PC-9 (cell line): Measurements from ENCODE around the gene RPS3. TPM values are rescaled to one million over a fixed set of nuclear protein-coding genes. Genes with fewer than 3 reads are reported as not detected.
A peak's percentile ranks its signal among the peaks of the same experiment; 100 is the strongest.

Experiments
- BruUV-seq: library from RNA; stranded (reverse); fragments of 400-500 nt; replicated peaks from 2 replicates; lab custom pipeline; 2021; lab: Mats Ljungman, UMichigan
- CTCF ChIA-PET: fragments of 300-600 bp; sonication (Branson Sonifier 250); formaldehyde crosslinking; loops from one replicate; lab custom pipeline; 2022; ENCODE audit warnings: antibody characterized with exemption; lab: Charles Lee
- POLR2A ChIA-PET: fragments of 300-600 bp; sonication (Branson Sonifier 250); formaldehyde crosslinking; loops from one replicate; lab custom pipeline; 2022; ENCODE audit warnings: antibody characterized with exemption; ENCODE audit not compliant: unreplicated experiment; lab: Charles Lee
- DNase-seq, 2 experiments: peaks; one replicate each; pipeline versions ENCODE4 v3.0.0 to v3.0.0-alpha.2; 2015 to 2022; ENCODE audit warnings: mixed read lengths in 1 of 2
- H2AFZ ChIP-seq: fragments of 200-600 bp; sonication (generic); 2 replicates; pipeline ENCODE4 v1.8.1; 2017; ENCODE audit warnings: antibody characterized with exemption
- H3F3A ChIP-seq: fragments of 200-600 bp; sonication (generic); 2 replicates; pipeline ENCODE4 v1.8.1; 2017; ENCODE audit warnings: antibody characterized with exemption, mild to moderate bottlenecking, low read depth; ENCODE audit not compliant: insufficient read depth
- H3K27ac ChIP-seq: fragments of 200-600 bp; sonication (generic); 2 replicates; pipeline ENCODE4 v1.6.1; 2016; ENCODE audit warnings: mixed run types
- H3K27me3 ChIP-seq: fragments of 200-600 bp; sonication (generic); 2 replicates; pipeline ENCODE4 v1.6.1; 2016; ENCODE audit warnings: low read depth, mixed run types; ENCODE audit not compliant: insufficient read depth
- H3K36me3 ChIP-seq: fragments of 200-600 bp; sonication (generic); 2 replicates; pipeline ENCODE4 v1.6.1; 2016; ENCODE audit warnings: low read depth, mixed run types
- H3K4me1 ChIP-seq: fragments of 200-600 bp; sonication (generic); replicated peaks from 2 replicates; pipeline ENCODE4 v1.6.1; 2016; ENCODE audit warnings: mixed run types; ENCODE audit not compliant: insufficient read depth
- H3K4me2 ChIP-seq: fragments of 200-600 bp; sonication (generic); 2 replicates; pipeline ENCODE4 v1.6.1; 2017; ENCODE audit warnings: mixed run types
- H3K4me3 ChIP-seq: fragments of 200-600 bp; sonication (generic); 2 replicates; pipeline ENCODE4 v1.6.1; 2016; ENCODE audit warnings: mixed run types
- H3K79me2 ChIP-seq: fragments of 200-600 bp; sonication (generic); 2 replicates; pipeline ENCODE4 v1.6.1; 2017; ENCODE audit warnings: low read depth, mixed run types
- H3K9me2 ChIP-seq: fragments of 200-600 bp; sonication (generic); 2 replicates; pipeline ENCODE4 v1.8.1; 2017; ENCODE audit warnings: mild to moderate bottlenecking; ENCODE audit not compliant: insufficient read depth
- H3K9me3 ChIP-seq: fragments of 200-600 bp; sonication (generic); 2 replicates; pipeline ENCODE4 v1.8.1; 2016; ENCODE audit warnings: low read depth; ENCODE audit not compliant: insufficient read depth
- H4K20me1 ChIP-seq: fragments of 200-600 bp; sonication (generic); 2 replicates; pipeline ENCODE4 v1.8.1; 2017; ENCODE audit not compliant: insufficient read depth
- EZH2 ChIP-seq: fragments of 200-600 bp; sonication (generic); IDR thresholded peaks from 2 replicates; pipeline ENCODE4 v1.8.0; 2017; ENCODE audit warnings: antibody characterized with exemption, low read depth
- intact Hi-C: fragments of 100-400 bp; cut with micrococcal nuclease; formaldehyde crosslinking; loops from one replicate; pipeline ENCODE4 v1.10.0; 2022; ENCODE audit not compliant: unreplicated experiment
- total RNA-seq: library from RNA; stranded (reverse); gene quantifications from 2 replicates; pipeline ENCODE4 v1.2.3, GENCODE V29; 2021
- TF ChIP-seq, protein P1 (sequence below): fragments of 200-600 bp; sonication (generic); conservative IDR thresholded peaks from 2 replicates; pipeline ENCODE4 v1.6.1; 2017; ENCODE audit warnings: mixed run types, antibody characterized with exemption, mild to moderate bottlenecking, moderate library complexity

The RPS3 gene
- total RNA-seq, 1 experiment from 2014 or later = 4,011 TPM

- no peak overlapping the region for H2AFZ ChIP-seq
- peaks cover 28% of the 10 kb centered on the region for H3K4me1 ChIP-seq
- DNase-seq = peak in 1 of 2 experiments; percentile 26
- CTCF ChIA-PET = no interaction called here
- H3K27me3 ChIP-seq = no peaks in the 10 kb centered on the region
- intact Hi-C loops = no loop called here
- no peak for TF ChIP-seq EZH2
- TF ChIP-seq, protein P1, sequence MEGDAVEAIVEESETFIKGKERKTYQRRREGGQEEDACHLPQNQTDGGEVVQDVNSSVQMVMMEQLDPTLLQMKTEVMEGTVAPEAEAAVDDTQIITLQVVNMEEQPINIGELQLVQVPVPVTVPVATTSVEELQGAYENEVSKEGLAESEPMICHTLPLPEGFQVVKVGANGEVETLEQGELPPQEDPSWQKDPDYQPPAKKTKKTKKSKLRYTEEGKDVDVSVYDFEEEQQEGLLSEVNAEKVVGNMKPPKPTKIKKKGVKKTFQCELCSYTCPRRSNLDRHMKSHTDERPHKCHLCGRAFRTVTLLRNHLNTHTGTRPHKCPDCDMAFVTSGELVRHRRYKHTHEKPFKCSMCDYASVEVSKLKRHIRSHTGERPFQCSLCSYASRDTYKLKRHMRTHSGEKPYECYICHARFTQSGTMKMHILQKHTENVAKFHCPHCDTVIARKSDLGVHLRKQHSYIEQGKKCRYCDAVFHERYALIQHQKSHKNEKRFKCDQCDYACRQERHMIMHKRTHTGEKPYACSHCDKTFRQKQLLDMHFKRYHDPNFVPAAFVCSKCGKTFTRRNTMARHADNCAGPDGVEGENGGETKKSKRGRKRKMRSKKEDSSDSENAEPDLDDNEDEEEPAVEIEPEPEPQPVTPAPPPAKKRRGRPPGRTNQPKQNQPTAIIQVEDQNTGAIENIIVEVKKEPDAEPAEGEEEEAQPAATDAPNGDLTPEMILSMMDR = no peak
- peaks cover 79% of the 10 kb centered on the region for H3K79me2 ChIP-seq
- peak overlapping the region; percentile 95; the same call in 1 of the 2 replicates for H3K4me3 ChIP-seq
- peak overlapping the region; percentile 95 for H3K27ac ChIP-seq
- H3K9me2 ChIP-seq = no peaks in the 10 kb centered on the region
- peaks cover 77% of the 10 kb centered on the region for H3F3A ChIP-seq
- BruUV-seq = no TSS peak
- peaks cover 71% of the 10 kb centered on the region for H4K20me1 ChIP-seq
- H3K4me2 ChIP-seq = peak overlapping the region; percentile 92
- H3K36me3 ChIP-seq = peaks cover 71% of the 10 kb centered on the region
- POLR2A ChIA-PET = interaction anchor here (0.6 kb wide), 2 partner anchors 169 to 611 kb away, joined by 4 to 11 read pairs; no protein-coding TSS in a partner anchor
- H3K9me3 ChIP-seq = no peaks in the 10 kb centered on the region
Observed at GRCh38 chr11:75402002-75402773, 2.9 kb downstream of the RPS3 start.

DNA sequence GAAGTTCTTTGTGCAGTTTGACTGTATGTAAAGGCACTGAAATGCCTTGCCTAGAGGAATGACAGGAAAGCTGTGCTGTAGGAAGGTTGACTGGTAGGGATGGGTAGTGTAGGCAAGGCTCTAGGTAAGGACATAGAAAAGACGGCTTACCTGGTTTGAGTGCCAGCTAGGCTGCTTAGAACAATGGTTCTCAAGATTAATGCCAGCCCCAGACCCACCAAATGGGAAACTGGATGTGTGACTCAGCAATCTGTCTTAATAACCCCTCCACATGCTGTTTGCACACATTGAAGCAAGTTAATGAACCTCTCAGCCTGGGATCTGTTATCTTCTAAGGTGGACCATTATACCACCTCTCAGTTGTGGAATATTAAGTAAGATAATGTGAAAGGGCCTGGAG is 3.7 kb downstream of the RPS3 start:
- Histone ChIP-seq H3K27ac (peak overlapping the region; percentile 95), H3K36me3 (peaks cover 76% of the 10 kb centered on the region), H3K4me2 (peak overlapping the region; percentile 92), H4K20me1 (peaks cover 80% of the 10 kb centered on the region), H3F3A (peaks cover 86% of the 10 kb centered on the region), H3K9me3 (no peaks in the 10 kb centered on the region), H2AFZ (no peak overlapping the region), H3K9me2 (no peaks in the 10 kb centered on the region), H3K79me2 (peaks cover 85% of the 10 kb centered on the region), H3K4me1 (peaks cover 28% of the 10 kb centered on the region), H3K27me3 (no peaks in the 10 kb centered on the region), H3K4me3 (peak overlapping the region; percentile 95; the same call in 1 of the 2 replicates)
- CTCF ChIA-PET = no interaction called here
- no peak for TF ChIP-seq EZH2
- TF ChIP-seq, protein P1 = no peak
- no TSS peak for BruUV-seq
- intact Hi-C loops = no loop called here
- no peak for DNase-seq
- POLR2A ChIA-PET = interaction anchor here (0.6 kb wide), 1 partner anchor 610 kb away, joined by 11 read pairs; no protein-coding TSS in a partner anchor

DNA sequence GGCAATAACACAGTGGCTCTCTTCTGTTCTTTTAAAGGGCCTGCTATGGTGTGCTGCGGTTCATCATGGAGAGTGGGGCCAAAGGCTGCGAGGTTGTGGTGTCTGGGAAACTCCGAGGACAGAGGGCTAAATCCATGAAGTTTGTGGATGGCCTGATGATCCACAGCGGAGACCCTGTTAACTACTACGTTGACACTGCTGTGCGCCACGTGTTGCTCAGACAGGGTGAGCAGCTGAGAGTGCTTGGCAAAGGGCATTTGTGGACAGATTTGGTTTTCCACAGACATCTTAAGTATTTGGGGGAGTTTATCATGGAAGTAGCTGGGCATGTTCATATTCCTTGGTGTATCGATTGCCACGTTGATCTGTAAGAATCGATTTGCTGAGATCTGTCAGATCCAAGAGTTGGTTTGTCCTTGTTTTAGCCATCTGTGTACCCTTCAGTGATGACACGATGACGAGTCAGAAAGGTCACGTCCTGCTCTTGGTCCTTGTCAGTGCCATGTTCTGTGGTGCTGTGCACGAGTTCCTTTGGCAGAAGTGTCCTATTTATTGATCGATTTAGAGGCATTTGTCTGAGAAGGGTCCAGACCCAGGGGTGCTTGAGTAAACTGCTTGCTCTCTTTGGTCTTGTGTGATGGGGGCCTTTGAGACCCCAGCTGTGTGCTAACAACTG is 4.8 kb downstream of the RPS3 start:
- Histone ChIP-seq H3F3A (peaks cover 94% of the 10 kb centered on the region), H3K27ac (peak overlapping the region; percentile 95; the same call in 1 of the 2 replicates), H3K4me1 (peaks cover 28% of the 10 kb centered on the region), H3K9me2 (no peaks in the 10 kb centered on the region), H3K9me3 (no peaks in the 10 kb centered on the region), H3K79me2 (peaks cover 87% of the 10 kb centered on the region), H3K36me3 (peaks cover 85% of the 10 kb centered on the region), H3K4me3 (no peak overlapping the region), H2AFZ (no peak overlapping the region), H3K4me2 (no peak overlapping the region), H3K27me3 (no peaks in the 10 kb centered on the region), H4K20me1 (peaks cover 89% of the 10 kb centered on the region)
- intact Hi-C loops = no loop called here
- TF ChIP-seq, protein P1 = no peak
- no peak for TF ChIP-seq EZH2
- POLR2A ChIA-PET = interaction anchor here (0.6 kb wide), 2 partner anchors 24 to 270 kb away, joined by 3 read pairs; no protein-coding TSS in a partner anchor
- DNase-seq = no peak
- BruUV-seq = no TSS peak
- CTCF ChIA-PET = no interaction called here
